Measurements from ENCODE around the gene PLK5. TPM values are rescaled to one million over a fixed set of nuclear protein-coding genes. Genes with fewer than 3 reads are reported as not detected.

Gene PLK5
- total and polyA plus RNA-seq, 2 of the 4 experiments (the other 2 are of a cell fraction), result not detected

DNA sequence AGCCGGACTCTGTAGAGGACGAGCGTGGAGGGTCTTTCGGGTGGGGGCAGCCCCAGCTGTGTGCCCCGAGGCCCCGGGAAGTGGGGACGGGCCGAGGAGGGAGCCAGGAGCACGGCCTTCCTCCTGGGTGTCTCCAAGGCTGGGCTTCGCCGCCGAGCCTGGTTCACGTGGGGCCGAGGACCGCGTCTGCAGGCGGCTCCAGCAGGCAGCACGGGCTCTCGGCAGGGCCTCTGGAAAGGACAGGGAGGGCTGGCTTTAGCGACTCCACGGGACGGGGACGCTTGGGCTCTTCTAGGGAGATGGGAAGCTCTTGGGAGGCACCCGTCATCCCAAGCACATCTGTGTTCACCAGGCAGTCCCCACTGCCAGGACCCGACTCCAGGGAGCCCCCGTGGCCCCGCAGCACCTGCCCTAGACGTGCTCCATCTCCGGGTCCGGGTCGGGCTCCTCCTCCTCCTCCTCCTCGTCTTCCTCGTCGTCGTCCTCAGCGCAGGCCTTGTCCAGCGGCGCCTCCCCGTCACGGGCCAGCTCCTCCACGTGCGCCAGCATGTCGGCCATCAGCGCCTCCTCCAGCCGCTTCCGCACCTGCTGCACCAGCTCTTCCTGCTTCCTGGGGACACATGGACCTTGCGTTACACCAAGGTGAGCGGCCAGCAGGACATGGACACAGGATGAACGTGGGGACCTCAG, 54.2 kb downstream of the PLK5 start:
- Histone ChIP-seq H3K18ac (ENCODE audit: low read depth, low read length) (no peak overlapping the region), H4K20me1 (ENCODE audit: insufficient read depth, low read length) (peaks cover 4% of the 10 kb centered on the region), H3K4me2 (ENCODE audit: low read depth, low read length) (no peak overlapping the region), H3K9me3 (ENCODE audit: control insufficient read depth, insufficient read depth, low read length) (no peaks in the 10 kb centered on the region), H4K5ac (ENCODE audit: low read depth, low read length) (no peak overlapping the region), H2AFZ (replicated peaks; ENCODE audit: low read length, poor library complexity) (no peak overlapping the region), H2AK9ac (replicated peaks; ENCODE audit: low read depth, low read length, poor library complexity) (no peak overlapping the region), H2BK5ac (ENCODE audit: low read depth, low read length, poor library complexity, severe bottlenecking) (no peak overlapping the region), H3K56ac (ENCODE audit: extremely low read depth, insufficient read depth, low read length) (no peak overlapping the region), H3K9me1 (ENCODE audit: insufficient read depth, low read length) (no peaks in the 10 kb centered on the region), H3K27ac (ENCODE audit: insufficient read depth, low read length) (no peak overlapping the region), H3K9ac (ENCODE audit: low read depth, low read length) (no peak overlapping the region), H3K4me1 (ENCODE audit: control insufficient read depth, insufficient read depth, low read length) (no peaks in the 10 kb centered on the region), H2AK5ac (ENCODE audit: low read depth, low read length) (no peak overlapping the region), H3K4ac (ENCODE audit: low read depth, low read length) (no peak overlapping the region), H2BK15ac (ENCODE audit: low read depth, low read length) (no peak overlapping the region), H2BK20ac (ENCODE audit: low read depth, low read length) (no peak overlapping the region), H2BK120ac (ENCODE audit: low read depth, low read length) (no peak overlapping the region), H4K8ac (ENCODE audit: low read depth in 2 of 2, low read length in 2 of 2) (no peak overlapping the region), H3K23ac (ENCODE audit: low read depth, low read length) (no peak overlapping the region), H3K14ac (replicated peaks; ENCODE audit: low read depth, low read length) (no peak overlapping the region), H3K4me3 (ENCODE audit: insufficient read depth, low read depth, low read length) (no peak overlapping the region), H3K79me1 (ENCODE audit: low read depth in 1 of 2, low read length in 2 of 2) (peaks cover 0 to 9% of the 10 kb centered on the region in 2 experiments; a peak in 2 of 4 replicates), H3K27me3 (ENCODE audit: control insufficient read depth, insufficient read depth, low read length) (no peaks in the 10 kb centered on the region), H3K36me3 (ENCODE audit: control insufficient read depth, insufficient read depth, low read length) (peaks cover 47% of the 10 kb centered on the region), H4K91ac (ENCODE audit: insufficient read depth, low read depth, low read length) (no peak overlapping the region)
- WGBS, 2 experiments (ENCODE audit: extremely low coverage in 2 of 2, insufficient read length in 1 of 2), result 87% methylated on average over 39 of the region's 49 CpGs; no CpG with 5 or more reads in 1 of the 2 experiments
- POLR2A ChIA-PET (ENCODE audit: unreplicated experiment), result no interaction called here
- intact Hi-C loops (cut with micrococcal nuclease) (no loop called here), in situ Hi-C loops (cut with MboI; ENCODE audit: low sequenced_read_pairs) (no loop called here), dilution Hi-C loops (cut with HindIII; ENCODE audit: low sequenced_read_pairs, unreplicated experiment) (no loop called here)
- CTCF ChIA-PET, result no interaction called here
- DNase-seq (no peak), ATAC-seq (ENCODE audit: low read depth) (no peak)
- BruUV-seq (replicated peaks), result no TSS peak
- no peak for TF ChIP-seq CEBPB (IDR thresholded peaks at IDR 0.05; ENCODE audit: low read depth, low read length)
- TF ChIP-seq POLR2A (IDR thresholded peaks at IDR 0.05; ENCODE audit: low read depth, low read length), result no peak
- no peak for TF ChIP-seq MAFK (IDR thresholded peaks at IDR 0.05; ENCODE audit: low read depth, low read length)
- no peak for TF ChIP-seq BHLHE40 (IDR thresholded peaks at IDR 0.05; ENCODE audit: low read depth, low read length)
- TF ChIP-seq MXI1 (IDR thresholded peaks at IDR 0.05; ENCODE audit: borderline replicate concordance, low read depth, low read length), result no peak
- TF ChIP-seq RAD21 (IDR thresholded peaks at IDR 0.05; ENCODE audit: low read length), result no peak
- no peak for TF ChIP-seq NFE2L2 (IDR thresholded peaks at IDR 0.05; ENCODE audit: low read depth, low read length)

Data from IMR-90 (cell line).